Stomach (tissue), 4 donors: ENCODE results near the gene ABCB9.

Source experiments
- CTCF ChIP-seq, 7 experiments: fragments of 450-650 bp in 4 of 7; fragments of 200-600 bp in 3 of 7; sonication (generic) in 3 of 7; IDR thresholded peaks; one replicate each; pipeline ENCODE4 v1.5.1; 2016 to 2019; ENCODE audit warnings: antibody characterized with exemption in 7 of 7, control low read depth in 2 of 7, mild to moderate bottlenecking in 1 of 7
- POLR2A ChIP-seq, 4 donors: fragments of 450-650 bp; IDR thresholded peaks; one replicate each; pipeline ENCODE4 v1.6.1; 2016; ENCODE audit warnings: antibody characterized with exemption in 4 of 4, control low read depth in 2 of 4, mild to moderate bottlenecking in 1 of 4, moderate library complexity in 1 of 4

DNA sequence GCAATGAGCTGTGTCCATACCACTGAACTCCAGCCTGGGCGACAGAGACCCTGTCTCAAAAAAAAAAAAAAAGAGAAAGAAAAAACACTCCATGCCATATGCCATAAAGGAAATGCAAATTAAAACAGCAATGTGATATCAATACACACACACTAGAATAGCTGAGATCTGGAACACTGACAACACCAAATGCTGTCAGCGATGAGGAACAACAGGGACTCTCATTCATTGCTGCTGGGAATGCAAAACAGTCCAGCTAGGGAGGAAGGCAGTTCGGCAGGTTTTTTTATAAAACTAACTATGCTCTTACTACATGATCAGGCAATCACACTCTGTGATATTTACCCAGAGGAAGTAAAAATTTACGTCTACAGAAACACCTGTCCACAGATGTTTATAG, 3.4 kb upstream of the ABCB9 start:
- TF ChIP-seq POLR2A (IDR thresholded peaks at IDR 0.05) (no peak), CTCF (IDR thresholded peaks at IDR 0.05) (no peak)
